ENCODE results near the gene SLC15A2.

SLC15A2 gene

GRCh38 chr3:121979246-121979645 lies 85.0 kb downstream of the SLC15A2 start:
- DNase-seq (ENCODE audit: low spot score) = no peak
- no peak for FAIRE-seq

GRCh38 chr3:121979734-121980449 lies 85.7 kb downstream of the SLC15A2 start:
- FAIRE-seq = no peak
- DNase-seq (ENCODE audit: low spot score) = no peak

- DNase-seq (ENCODE audit: low spot score) = no peak
- no peak for FAIRE-seq
Measured at GRCh38 chr3:121980450-121980796, 86.2 kb downstream of the SLC15A2 start.

GRCh38 chr3:121981473-121981872 lies 87.3 kb downstream of the SLC15A2 start:
- FAIRE-seq = no peak

GRCh38 chr3:121985846-121986245 lies 91.6 kb downstream of the SLC15A2 start:
- FAIRE-seq = no peak

More at GRCh38 chr3:121981473-121981872, 87.3 kb downstream of the SLC15A2 start:
- DNase-seq (ENCODE audit: low spot score) = no peak

GRCh38 chr3:121988146-121988545 lies 93.9 kb downstream of the SLC15A2 start:
- FAIRE-seq (no peak), DNase-seq (ENCODE audit: low spot score) (no peak)

More at GRCh38 chr3:121985846-121986245, 91.6 kb downstream of the SLC15A2 start:
- DNase-seq (ENCODE audit: low spot score) = no peak

- FAIRE-seq = no peak
- no peak for DNase-seq (ENCODE audit: low spot score)
Measured at GRCh38 chr3:121989943-121990342, 95.7 kb downstream of the SLC15A2 start.

GRCh38 chr3:121992601-121993560 lies 98.7 kb downstream of the SLC15A2 start:
- FAIRE-seq (no peak), DNase-seq (ENCODE audit: low spot score) (no peak)
